Activated CD8-positive, alpha-beta memory T cell treated with anti-CD3 and anti-CD28 coated beads for 4 hours (primary cell): Measurements from ENCODE around the gene MOB2.

Experiments used
- DNase-seq, 2 donors: peaks; one replicate each; pipeline ENCODE4 v3.0.0-alpha.2; 2020; ENCODE audit warnings: low read depth in 2 of 2

The MOB2 gene

DNA sequence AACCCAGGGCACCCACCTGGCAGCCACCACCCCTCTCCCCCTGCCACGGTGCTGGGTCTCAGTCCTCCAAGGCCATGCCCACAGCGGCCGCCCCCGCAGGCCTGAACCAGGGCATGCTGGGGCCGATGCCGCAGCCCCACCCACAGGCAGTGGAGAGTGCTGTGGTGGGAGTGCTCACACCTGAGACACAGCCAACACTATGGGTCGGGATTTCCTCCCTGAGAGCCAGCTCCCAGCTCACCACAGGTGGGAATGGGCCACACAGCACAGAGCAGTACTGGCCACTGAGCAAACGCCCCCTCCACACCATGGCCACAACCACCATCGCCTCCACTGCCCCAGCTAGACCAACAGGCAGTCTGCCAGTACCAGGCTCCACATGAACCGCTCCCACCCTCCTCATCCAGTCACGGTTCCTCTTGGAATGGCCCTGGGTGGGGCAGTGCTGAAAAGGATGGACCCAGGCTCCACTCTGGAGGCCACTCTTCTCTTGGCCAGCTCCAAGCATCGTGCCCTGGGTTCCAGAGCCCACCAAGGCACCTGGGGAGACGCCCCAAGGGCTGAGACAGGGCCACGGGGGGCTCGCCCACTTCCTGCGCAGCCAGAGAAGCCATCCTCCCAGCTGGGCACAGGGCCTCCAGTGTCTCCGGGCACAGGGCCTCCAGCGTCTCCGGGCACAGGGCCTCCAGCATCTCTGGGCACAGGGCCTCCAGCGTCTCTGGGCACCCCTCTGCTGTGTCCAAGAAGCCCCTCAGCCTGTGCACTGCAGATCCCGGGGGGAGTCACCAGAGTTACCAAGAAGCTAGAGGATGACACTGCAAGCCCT, 14.2 kb downstream of the MOB2 start:
- DNase-seq: no peak

DNA sequence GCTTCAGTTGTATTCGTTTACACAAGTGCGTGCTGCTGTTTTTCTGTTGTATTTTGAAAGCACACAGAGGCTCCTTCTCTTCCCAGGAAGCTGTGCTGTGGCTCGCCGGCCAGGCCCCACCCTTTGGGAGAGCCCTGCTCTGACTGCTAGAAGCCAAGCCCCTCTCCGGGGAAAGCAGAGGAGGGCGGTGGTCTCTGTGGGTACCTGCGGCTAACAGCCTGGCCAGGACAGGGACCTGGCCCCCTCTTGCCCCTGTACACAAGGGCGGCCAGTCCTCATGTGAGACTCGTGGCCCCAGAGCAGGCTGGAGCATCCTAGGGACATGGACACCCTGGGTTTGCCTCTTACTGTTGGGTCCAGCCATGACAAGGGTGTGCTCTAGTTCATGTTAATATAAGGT, 14.8 kb downstream of the MOB2 start:
- no peak for DNase-seq

DNA sequence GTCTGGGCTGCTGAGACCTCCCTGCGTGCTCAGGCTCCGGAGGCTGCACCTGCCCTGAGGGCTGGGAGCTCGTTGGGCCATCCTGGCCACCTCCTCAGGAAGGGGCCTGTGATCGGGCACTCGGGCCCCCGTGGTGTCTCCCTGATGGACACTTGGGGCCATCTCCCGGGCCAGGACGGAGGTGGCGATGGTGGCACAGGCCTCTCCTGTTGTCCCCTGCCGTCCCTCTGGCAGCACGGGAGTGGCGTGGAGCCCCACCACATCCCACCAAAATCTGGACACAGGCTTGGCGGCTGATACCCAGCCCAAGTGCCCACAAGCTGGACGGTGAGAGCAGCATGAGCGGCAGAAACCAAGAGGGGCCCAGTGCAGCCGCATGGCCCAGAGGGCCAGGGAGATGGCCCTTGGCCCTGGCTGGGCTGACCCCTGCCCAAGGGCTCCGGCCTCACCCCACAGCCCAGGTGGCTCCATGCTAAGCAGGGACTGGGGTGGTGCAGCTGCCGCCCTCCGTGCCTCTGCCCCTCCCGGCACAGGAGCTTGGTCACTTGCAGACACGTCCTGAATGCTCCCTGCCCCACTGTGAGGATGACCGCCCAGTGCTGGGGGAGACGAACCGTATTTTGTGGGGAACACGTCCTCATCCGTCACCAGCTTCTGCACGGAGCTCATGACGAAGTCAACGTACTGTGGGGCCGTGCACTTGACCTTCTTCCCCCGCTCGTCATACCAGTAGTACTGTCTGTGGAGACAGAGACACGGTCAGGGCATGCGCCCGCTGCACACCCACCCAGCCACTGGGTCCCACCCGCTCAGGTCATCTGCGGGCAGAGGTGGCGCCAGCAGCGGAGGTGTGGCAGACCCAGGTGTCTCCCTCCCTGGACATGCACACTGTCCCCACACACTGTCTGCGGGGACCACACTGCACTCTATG, 15.6 kb downstream of the MOB2 start:
- DNase-seq: no peak

DNA sequence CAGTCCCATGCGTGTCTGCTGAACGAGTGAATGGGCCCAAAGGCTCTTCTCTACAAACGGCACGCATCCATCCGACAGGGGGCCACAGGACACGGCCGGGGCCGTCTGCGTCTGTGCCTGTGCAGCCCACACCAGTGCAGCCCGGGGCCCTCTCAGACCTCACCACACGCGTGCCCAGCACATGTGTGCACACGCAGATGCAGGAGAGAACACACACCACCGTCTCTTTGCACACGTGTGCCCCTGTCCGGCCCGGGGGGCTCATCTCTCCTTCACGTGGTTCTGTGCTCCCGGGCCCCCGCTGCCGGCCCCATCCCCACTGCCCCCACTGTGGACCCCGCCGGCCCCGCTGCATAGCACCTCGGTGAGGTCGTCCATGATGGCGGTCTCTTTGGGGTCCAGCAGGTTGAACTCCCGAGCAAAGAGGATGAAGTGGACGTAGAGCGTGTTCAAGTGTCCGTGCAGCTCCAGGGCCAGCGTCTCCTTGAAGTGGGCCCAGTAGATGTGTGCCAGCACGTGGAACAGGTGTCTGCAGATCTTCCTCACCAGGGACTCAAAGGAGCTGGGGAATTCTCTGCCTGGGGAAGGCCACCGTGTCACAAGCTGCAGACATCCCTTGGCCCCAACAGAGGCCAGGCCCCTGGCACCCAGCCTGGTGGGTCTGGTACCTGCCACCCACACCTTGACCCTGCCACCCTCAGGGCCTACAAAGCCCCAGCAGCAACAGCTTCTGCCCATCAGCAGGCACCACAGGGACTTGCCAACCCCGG, 16.5 kb downstream of the MOB2 start:
- DNase-seq: no peak

DNA sequence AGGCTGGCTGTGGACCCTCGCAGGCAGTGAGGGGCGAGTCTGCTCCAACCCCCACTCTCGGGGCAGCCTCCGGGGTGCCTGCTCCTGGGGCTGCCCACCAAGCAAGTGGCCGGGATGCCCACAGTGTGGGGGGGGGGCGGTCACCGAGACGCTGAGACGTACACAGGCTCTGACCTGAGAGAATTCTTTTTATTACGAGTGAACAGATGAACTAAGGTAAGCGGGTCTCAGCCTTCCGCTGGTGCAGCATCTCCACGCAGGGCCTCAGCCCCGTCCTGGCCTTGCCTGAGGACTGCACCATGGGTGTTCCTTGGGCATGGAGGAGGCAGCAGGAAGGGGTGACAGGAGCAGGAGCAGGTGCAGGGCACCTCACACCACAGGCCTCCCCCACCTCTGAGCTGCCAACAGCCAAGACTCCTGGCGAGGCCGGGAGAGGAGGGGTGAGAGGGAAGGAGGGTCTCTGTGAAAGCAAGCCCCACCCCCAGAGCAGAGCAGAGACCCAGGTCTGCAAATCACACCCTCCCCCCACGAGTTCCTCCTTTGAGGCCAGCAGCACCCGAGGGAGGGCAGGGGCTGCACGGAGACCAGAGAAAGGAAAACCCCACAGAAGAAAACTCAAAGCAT, 17.2 kb downstream of the MOB2 start:
- no peak for DNase-seq

DNA sequence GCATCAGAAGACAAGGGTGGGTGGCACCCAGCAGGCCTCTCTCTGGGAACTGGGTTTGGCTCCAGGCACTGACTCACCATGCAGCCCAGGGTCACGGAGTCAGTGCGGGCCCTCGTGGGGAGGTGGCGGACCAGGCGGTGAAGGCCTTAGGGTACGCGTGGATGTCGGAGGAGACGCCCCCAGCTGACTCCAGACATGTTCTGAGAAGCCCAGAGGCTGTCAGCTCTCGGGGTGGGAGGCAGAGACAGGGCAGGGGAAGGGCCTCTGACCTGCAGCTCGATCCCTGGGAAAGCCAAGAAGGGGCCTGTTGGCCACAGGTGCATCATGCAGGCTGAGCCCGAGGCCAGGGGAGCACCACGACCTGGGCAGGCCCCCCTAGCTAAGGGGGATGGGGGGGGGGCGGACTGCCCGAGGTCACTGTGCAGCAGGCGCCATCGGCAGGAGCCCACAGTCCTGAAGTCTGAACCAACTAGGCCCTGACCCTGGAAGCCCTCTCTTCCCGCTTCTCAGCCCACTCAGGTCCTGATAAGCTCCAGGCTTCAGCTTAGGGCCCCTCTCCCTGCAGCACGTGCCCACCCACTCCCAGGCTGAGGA, 18.0 kb downstream of the MOB2 start:
- DNase-seq: no peak

DNA sequence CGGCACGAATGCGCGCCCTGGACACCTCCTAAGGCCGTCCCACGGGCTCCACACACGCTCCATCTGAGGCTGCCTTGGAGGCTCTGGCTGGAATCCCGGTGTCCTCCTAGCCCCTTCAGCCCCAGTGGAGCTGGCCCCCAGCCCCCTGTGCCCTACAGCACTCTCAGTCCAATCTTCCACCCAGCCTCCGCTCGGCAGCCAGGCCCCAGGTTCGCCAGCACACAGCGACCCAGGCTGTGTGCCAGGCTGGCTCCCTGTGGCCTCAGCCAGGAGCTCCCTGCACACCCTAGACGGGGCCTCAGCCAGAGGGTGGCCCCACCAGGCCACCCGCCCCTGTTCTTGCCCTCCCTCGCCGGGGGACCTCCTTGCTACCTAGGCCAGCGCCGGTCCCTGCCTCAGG, 18.6 kb downstream of the MOB2 start:
- DNase-seq: no peak

DNA sequence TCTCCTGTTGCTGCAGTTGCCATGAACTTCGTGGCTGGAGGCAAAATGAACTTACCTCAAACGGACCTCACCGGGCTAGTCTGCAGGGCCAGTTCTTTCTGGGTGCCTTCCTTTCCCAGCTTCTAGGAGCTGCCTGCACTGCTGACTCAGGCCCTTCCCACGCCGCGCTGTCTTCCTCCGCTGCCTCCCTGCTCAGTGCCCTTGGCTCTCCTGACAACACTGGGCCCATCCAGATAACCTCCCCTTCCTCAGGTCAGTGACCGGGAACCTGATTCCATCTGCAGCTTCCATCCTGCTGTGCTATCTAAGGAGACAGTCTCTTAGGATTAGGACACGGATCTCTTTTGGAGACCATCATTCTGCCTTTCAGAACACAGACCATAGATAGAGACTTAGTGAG, 19.3 kb downstream of the MOB2 start:
- DNase-seq: no peak

DNA sequence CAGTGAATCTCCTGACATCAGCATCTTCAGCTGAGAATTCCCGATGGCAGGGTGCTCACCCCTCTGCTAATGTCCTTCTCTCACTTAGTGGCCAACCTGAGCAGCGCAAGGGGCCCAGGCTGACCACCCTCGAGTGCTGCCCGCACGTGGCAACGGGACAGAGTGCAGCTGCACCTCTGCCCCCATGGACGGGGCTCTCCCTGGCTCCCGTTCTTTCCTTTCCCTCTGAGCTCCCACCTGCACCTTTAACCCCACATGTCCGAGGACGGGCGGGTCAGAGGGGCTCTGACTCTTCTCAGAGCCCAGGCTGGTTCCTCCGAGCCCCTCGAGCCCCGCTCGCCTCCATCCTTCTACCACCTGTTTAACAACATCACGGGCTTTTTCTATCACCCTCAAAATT, 19.8 kb downstream of the MOB2 start:
- no peak for DNase-seq

DNA sequence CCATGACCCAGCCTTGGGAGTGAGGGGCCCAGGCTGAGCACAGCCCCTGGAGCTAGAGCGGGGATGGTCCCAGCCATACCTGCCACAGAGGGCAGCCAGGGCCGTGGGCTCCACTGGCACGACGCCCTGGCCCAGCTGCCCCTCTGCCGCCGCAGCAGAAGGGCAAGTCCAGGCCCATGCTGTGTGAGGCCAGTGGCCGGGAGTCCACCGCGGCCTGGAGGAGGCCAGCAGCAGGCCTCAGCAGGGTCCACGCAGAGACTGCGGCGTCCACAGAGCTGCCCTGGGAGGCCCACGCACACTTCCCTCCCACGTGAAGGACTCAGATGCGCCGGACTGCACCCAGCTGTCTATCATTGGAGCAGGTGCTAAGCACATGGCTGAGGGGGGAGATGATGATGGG, 23.5 kb downstream of the MOB2 start:
- DNase-seq: no peak

DNA sequence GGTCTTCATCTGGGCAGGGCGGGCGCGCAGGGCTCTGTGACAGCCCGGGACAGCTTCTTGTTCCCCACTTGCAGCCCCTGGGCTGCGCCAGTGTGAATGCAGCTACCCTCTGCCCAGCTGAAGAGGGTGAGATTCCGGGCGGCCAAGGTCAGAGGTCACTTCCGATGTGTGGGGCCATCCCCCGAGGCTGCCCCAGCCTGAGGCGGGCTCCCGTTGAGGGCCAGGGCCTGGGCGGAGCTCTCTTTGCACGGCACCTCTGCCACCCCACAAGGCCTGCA, 23.9 kb downstream of the MOB2 start:
- no peak for DNase-seq

DNA sequence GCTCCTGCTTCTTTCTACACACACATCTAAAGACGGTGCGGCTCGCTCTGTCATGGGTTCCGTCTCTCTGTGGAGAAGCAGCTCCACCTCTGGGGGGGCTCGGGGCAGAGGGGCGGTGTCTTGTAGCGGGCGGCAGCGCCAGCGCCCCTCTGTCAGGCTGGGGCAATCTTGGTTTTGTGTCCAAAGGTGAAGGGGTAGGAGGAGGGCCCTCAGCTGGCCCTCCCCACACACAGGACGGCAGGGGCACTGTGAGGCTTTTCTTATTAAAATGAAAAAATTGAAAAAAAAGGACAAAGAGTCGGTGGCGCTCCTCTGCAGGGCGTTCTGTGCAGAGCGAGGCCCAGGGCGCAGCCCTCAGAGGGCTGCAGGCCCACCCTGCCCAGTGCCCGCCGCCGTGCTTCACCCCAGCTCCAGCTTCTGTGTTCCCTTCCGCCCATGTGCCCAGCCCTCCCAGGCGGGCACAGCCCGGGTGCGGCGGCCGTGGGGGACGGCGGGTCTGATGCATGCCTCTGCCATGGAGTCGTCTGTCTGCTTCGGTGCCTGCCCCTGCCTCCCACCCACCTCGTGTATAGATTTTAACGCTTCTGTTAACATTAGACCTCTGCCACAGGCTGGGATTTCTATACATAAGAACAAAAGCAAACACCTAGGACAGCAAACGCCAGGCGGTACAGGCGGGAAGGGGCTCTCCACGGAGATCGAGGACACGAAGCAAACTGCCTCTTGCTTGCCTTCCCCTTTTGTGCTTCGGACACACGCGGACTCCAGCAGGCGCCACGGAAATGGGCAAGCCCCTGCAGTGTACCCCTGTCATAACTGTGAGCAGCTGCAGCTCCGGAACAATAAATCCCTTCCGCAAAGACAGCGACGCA, 24.5 kb downstream of the MOB2 start:
- DNase-seq: no peak

DNA sequence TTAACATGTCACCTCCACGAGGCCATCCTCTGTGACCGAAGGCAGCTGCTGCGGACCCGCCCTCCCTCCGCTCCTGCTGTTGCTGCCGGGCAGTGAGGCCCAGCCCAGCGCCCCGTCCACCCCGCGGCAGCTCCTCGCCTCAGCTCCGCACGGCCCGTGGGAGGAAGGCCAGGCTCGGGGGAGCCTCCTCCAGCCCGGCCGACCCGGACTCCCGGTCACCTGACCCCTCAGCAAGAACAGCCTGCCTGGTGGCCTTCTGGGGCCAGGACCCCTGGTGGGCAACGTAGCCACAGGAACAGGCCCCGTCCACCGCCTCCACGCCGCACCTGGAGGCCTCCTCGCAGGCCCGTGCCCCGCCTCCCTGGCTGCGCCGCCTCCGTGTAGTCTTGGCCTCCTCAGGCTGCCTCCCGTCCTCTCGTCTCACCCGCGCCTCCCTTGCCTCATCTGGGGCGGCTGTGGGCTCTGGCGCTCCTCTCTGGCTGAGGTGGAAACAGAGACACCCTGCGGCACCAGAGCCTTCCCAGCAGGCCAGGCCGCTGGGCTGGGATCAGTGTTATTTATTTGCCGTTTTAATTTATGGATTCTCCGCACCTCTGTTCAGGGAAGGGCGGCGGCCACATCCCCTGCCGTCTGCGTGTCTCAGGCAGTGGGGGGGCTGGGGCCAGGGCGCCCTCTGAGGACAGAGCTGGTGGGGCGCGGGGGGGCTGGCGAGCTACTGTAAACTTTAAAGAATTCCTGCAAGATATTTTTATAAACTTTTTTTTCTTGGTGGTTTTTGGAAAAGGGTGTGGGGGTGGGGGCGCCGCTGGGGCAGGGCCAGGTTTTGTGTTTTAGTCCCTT, 25.4 kb downstream of the MOB2 start:
- DNase-seq: no peak

DNA sequence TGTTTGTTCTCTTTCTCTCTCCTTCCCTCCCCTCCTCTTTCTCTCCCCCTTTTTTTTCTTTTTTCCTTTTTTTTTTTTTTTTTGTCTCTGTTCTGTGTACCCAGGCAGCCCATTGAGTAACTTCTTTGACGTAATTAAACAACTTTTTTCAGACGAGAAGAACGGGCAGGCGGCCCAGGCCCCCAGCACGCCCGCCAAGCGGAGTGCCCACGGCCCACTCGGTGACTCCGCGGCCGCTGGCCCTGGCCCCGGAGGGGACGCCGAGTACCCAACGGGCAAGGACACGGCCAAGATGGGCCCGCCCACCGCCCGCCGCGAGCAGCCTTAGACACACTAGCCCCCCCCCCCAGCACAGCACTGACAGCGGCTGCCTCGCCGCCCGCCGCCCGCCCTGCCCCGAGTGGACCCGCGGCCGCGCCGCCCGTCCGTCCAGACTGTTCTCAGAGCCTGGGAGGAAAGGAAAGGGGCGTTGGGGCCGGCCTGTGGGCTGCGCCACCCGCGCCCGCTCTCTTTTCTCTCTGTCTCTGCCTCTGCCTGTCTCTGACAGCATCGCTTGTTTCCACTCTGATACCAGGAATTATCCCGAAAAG, 26.1 kb downstream of the MOB2 start:
- no peak for DNase-seq

DNA sequence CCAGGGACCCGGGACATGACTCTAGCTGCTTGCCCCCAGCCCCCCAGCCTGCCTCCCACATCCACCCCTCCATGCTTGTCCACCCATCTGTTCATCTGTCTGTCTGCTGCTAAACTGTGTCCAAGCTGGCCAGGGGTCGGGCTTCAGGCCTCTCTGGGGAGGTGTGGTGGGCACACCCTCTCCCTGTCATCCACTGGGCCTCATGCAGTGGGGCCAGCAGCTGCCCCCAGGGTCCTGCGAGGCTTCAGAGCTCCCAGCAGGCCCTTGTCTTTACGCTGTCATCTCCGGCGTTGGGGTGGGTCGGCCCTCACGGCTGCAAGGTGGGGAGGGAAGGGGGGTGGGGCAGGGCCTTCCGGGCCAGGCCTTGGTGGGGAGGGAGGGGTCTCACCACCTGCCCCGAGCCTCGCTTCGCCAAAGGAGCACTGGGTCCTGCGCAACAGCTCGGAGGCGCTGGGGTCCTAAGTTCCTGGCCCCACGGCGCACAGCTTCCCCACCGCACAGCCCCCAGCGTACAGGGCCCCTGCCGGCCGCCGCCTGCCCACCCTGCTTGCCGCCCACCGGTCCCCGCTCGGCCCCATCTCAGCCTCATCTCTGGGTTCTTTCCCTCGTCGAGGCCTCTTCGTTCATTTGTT, 26.7 kb downstream of the MOB2 start:
- no peak for DNase-seq

DNA sequence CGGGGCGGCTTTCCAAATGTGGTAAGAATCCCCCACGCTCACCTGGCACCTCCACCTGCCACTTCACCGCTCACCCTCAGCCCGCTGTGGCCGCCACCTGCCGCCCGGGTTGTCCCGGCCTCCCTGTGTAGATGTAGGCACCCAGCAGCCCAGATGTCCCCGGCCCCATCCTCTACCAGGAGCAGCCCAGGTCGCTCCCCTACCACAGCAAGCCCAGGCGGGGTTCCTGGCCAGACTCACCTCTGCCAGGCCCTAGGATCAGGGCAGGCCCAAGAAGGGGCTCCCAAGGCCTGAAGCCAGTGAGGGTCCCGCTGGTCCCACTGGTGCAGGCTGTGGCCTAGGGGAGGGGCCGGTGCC, 27.4 kb downstream of the MOB2 start:
- DNase-seq: no peak

DNA sequence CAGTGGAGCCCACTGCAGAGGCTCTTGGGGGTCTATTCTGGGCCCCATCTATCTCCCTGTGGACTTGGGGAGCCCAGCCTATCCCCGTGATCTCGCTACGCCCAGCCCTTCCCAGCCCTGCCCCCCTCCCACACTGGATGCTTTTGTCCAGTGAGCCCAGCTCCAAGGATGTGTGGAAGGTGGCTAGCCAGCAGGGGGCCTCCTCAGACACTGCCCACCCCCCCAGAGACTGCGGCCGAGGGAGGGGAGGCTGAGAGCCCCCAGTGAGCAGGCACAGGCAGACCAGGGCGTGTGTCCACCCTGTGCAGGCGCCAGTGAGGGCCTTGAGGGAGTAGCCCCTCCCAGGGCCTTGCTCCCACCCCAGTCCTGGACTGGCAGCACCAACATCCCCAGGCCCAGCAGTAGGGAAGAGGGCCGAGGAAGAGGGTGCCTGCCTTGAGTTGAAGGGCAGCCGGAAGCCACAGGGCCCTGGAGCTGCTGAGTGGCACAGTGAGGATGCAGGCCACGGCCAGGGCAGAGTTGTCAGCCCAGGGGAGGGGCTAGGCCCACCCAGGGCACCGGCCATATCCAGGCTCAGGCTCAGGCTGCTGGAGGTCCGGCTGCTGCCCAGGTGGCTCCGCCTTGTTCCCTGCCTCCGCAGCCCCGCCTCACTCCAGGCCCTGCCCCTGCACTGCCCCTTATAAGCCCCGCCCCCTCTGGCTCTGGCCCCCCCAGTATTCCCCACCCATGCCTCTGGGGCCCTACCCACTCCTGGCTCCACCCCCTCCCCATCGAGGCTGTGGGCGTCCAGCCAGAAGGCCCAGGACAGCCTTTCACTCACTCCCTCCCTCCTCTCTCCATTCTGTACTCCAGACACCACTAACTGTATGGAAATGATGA, 28.0 kb downstream of the MOB2 start:
- no peak for DNase-seq

DNA sequence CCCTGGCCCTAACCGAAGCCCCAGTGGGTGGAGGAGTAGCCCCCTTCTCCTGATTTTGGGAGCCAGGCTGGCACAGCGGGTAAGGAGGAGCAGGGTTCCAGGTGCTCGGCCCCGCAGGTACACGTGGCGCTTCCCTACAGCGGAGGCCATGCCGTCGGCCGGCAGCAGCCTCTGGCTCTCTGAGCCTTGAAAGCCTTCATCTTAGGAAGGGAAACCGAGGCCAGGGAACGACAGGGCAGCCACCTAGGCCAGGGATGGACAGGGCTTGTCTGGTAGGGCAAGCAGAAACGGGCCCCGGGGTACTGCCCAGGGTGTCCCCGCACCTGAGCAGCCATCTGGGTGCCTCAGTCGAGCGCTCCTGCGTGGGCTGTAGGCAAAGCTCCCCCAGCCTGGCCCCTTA, 28.7 kb downstream of the MOB2 start:
- DNase-seq: no peak
